Measurements from ENCODE around the gene ATP6V0E2. TPM values are rescaled to one million over a fixed set of nuclear protein-coding genes. Genes with fewer than 3 reads are reported as not detected.

ATP6V0E2 gene
- total RNA-seq, 1 donor from 2014 or later: 49.4 TPM

DNA sequence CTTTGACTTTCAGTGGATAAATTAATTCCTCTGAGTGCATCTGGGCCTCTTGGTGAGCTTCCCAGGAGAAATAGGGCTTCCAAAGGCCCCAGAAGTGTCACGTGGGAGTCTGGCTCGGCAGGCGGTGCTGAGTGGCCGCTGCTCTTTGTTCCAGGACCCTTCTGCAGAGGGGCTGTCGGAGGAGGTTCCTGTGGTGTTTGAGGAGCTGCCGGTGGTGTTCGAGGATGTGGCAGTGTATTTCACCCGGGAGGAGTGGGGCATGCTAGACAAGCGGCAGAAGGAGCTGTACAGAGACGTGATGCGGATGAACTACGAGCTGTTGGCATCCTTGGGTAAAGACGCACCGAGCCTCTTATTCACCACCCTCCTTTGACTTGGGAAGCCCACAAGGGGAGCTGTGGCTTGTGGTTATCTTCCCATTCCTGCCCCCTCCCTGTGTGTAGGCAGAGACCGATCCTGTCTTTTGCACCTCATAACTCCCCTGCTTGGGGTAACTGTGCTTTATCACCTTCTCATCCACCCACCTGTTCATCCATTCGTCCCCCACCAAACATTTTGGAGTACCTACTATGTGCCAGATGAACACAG lies 23.7 kb upstream of the ATP6V0E2 start:
- no peak overlapping the region for H3K27ac Mint-ChIP-seq
- TF ChIP-seq, protein P1, sequence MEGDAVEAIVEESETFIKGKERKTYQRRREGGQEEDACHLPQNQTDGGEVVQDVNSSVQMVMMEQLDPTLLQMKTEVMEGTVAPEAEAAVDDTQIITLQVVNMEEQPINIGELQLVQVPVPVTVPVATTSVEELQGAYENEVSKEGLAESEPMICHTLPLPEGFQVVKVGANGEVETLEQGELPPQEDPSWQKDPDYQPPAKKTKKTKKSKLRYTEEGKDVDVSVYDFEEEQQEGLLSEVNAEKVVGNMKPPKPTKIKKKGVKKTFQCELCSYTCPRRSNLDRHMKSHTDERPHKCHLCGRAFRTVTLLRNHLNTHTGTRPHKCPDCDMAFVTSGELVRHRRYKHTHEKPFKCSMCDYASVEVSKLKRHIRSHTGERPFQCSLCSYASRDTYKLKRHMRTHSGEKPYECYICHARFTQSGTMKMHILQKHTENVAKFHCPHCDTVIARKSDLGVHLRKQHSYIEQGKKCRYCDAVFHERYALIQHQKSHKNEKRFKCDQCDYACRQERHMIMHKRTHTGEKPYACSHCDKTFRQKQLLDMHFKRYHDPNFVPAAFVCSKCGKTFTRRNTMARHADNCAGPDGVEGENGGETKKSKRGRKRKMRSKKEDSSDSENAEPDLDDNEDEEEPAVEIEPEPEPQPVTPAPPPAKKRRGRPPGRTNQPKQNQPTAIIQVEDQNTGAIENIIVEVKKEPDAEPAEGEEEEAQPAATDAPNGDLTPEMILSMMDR (IDR thresholded peaks at IDR 0.05; ENCODE audit: unreplicated experiment): no peak
- DNase-seq (ENCODE audit: low spot score, unreplicated experiment): no peak
- peaks cover 2% of the 10 kb centered on the region for H3K4me1 Mint-ChIP-seq (ENCODE audit: low read depth)
- H3K27me3 Mint-ChIP-seq: no peaks in the 10 kb centered on the region
- peaks cover 2% of the 10 kb centered on the region for H3K36me3 Mint-ChIP-seq (ENCODE audit: insufficient read depth)
- no peak overlapping the region for H3K4me3 Mint-ChIP-seq (ENCODE audit: low read depth)
- H3K9me3 Mint-ChIP-seq (ENCODE audit: low read depth): no peaks in the 10 kb centered on the region

DNA sequence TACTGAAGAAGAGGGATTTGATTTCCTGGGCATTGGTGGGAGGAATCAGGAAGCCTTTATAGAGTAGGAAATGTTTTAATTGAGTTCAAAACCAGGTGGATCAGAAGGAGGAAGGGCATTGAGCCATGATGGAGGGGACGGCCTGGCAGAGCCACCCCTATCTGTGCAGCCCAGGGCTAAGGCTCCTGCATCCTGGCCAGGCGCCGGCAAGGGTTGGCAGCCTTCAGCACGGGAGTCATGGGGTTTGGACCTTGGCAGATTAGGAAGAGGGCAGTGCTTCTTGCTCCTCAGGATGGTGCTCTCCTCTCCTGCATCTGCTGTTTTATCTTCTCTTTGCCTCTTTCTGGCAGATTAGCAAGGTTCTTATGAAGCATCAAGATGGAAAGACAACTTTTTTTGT lies 23.1 kb upstream of the ATP6V0E2 start:
- no peaks in the 10 kb centered on the region for H3K27me3 Mint-ChIP-seq
- no peak for DNase-seq (ENCODE audit: low spot score, unreplicated experiment)
- H3K27ac Mint-ChIP-seq: no peak overlapping the region
- H3K4me3 Mint-ChIP-seq (ENCODE audit: low read depth): no peak overlapping the region
- peaks cover 2% of the 10 kb centered on the region for H3K36me3 Mint-ChIP-seq (ENCODE audit: insufficient read depth)
- TF ChIP-seq, protein P1 (IDR thresholded peaks at IDR 0.05; ENCODE audit: unreplicated experiment): no peak
- no peaks in the 10 kb centered on the region for H3K9me3 Mint-ChIP-seq (ENCODE audit: low read depth)
- peaks cover 6% of the 10 kb centered on the region for H3K4me1 Mint-ChIP-seq (ENCODE audit: low read depth)

DNA sequence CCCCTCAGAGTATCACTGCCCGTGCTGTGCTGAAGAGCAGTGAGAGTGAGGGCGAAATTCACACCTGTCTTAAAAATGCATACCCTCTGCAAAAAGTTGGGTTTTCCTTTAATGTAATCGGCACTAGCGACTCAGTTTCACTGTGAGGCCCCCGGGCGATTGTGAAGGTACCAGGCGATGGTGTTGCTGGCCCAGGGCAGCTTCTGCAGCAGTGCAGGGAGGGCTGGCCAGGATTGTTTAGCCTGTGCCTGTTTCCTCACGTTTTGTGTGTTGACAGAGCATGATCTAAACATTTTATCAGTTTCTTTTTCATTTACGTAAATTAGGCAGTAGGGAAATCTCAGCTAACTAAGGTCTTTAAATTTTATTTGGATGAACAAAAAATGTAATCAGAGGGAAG lies 22.3 kb upstream of the ATP6V0E2 start:
- Mint-ChIP-seq H3K4me3 (ENCODE audit: low read depth) (no peak overlapping the region), H3K36me3 (ENCODE audit: insufficient read depth) (peaks cover 2% of the 10 kb centered on the region), H3K9me3 (ENCODE audit: low read depth) (no peaks in the 10 kb centered on the region), H3K4me1 (ENCODE audit: low read depth) (peaks cover 6% of the 10 kb centered on the region), H3K27me3 (no peaks in the 10 kb centered on the region), H3K27ac (no peak overlapping the region)
- DNase-seq (ENCODE audit: low spot score, unreplicated experiment): no peak
- TF ChIP-seq, protein P1 (IDR thresholded peaks at IDR 0.05; ENCODE audit: unreplicated experiment): no peak

DNA sequence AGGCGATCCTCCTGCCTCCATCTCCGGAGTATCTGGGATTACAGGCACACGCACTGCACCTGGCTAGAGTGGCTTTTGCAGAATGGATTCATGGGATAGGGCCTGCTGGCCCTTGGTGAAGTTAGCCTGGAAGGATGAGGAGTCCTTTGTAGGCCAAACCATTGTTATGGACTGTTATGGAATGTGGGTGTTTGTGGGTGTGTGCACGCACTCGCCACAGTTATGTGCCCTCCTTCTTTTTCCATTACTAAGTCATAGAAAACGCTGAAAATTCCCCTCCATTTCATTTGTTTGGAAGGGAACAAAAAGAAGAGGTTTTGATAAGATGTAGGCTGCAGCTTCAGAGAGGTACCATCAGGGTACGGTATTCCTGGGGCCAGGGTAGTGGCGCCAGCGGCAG lies 20.6 kb upstream of the ATP6V0E2 start:
- peaks cover 8% of the 10 kb centered on the region for H3K4me1 Mint-ChIP-seq (ENCODE audit: low read depth)
- H3K27me3 Mint-ChIP-seq: no peaks in the 10 kb centered on the region
- TF ChIP-seq, protein P1 (IDR thresholded peaks at IDR 0.05; ENCODE audit: unreplicated experiment): no peak
- DNase-seq (ENCODE audit: low spot score, unreplicated experiment): no peak
- peaks cover 2% of the 10 kb centered on the region for H3K36me3 Mint-ChIP-seq (ENCODE audit: insufficient read depth)
- no peaks in the 10 kb centered on the region for H3K9me3 Mint-ChIP-seq (ENCODE audit: low read depth)
- H3K27ac Mint-ChIP-seq: no peak overlapping the region
- H3K4me3 Mint-ChIP-seq (ENCODE audit: low read depth): no peak overlapping the region

DNA sequence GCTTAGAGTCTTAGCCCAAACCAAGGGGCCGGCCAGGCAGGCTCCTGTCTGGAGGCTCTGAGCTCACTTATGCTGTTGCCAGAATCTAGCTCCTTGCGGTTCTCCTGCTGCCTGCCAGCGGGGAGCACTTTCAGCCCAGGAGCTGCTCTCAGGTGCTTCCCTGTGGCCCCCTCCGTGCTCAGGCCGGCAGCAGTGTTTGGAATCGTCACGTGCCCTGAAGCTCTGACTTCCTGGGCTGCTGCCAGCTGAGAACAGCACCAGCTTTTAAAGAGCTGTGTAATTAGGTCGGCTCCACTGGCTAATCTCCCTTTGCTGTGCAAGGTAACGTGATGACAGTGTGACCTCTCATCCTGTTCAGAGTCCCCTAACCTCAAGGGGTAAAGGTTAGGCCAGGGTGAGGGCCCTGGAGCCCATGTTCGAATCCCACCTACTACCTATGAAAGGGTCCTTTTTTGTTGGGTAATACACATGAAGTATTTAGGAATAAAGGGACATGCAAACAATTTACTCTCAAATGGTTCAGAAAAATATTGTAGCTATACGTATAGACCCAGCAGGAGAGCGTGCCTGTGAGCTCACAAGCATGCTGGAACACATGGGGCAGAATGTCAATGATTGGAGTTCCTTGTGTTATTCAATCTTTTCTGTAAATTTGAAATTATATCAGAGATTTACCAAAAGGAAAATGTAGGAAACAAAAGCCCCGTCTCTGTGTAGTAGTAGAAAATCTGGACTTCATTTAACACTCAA lies 19.0 kb upstream of the ATP6V0E2 start:
- TF ChIP-seq, protein P1 (IDR thresholded peaks at IDR 0.05; ENCODE audit: unreplicated experiment): no peak
- H3K4me3 Mint-ChIP-seq (ENCODE audit: low read depth): no peak overlapping the region
- H3K4me1 Mint-ChIP-seq (ENCODE audit: low read depth): peaks cover 8% of the 10 kb centered on the region
- no peaks in the 10 kb centered on the region for H3K27me3 Mint-ChIP-seq
- no peaks in the 10 kb centered on the region for H3K9me3 Mint-ChIP-seq (ENCODE audit: low read depth)
- no peak overlapping the region for H3K27ac Mint-ChIP-seq
- peaks cover 2% of the 10 kb centered on the region for H3K36me3 Mint-ChIP-seq (ENCODE audit: insufficient read depth)
- DNase-seq (ENCODE audit: low spot score, unreplicated experiment): no peak

All from progenitor cell of endocrine pancreas (in vitro differentiated cells).